Measurements from ENCODE around the gene ADCY3. TPM values are rescaled to one million over a fixed set of nuclear protein-coding genes. Genes with fewer than 3 reads are reported as not detected.

Gene ADCY3
- total RNA-seq, 1 experiment from 2014 or later, result 71.1 TPM

DNA sequence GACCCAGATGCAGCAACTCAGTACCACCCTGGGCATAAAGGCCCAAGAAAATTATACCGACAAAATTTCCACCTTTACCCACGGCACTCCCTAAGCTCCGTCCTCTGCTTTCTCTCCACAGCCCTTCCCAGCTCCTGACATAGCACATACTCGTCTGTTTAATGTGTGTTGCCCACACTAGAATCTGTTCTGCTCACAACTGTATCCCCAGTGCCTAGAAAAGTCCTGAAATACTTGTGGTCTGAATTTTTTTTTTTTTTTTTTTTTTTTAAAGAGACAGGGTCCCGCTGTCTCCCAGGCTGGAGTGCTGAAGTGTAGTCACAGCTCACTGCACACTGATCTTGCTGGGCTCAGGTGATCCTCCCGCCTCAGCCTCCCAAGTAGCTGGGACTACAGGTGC, 62.3 kb downstream of the ADCY3 start:
- intact Hi-C loops (cut with micrococcal nuclease), result no loop called here
- no peak for ATAC-seq
- Histone ChIP-seq H2AFZ (ENCODE audit: low read depth, low read length, poor library complexity, severe bottlenecking) (no peak overlapping the region), H3K4me3 (replicated peaks in 1 of 2; ENCODE audit: low read depth in 1 of 2, low read length in 2 of 2) (no peak overlapping the region), H3K27ac (ENCODE audit: low read depth, low read length) (no peak overlapping the region), H3K79me2 (ENCODE audit: insufficient read depth, low read length) (peaks cover 4% of the 10 kb centered on the region), H3K9me3 (ENCODE audit: control insufficient read depth in 1 of 2, insufficient read depth in 1 of 2, low read depth in 1 of 2, low read length in 2 of 2) (no peaks in the 10 kb centered on the region), H4K20me1 (ENCODE audit: insufficient read depth) (no peaks in the 10 kb centered on the region), H3K9me2 (ENCODE audit: insufficient read depth) (no peaks in the 10 kb centered on the region), H3K4me1 (ENCODE audit: control insufficient read depth in 1 of 2, insufficient read depth in 2 of 2, low read length in 2 of 2) (no peaks in the 10 kb centered on the region), H3K9ac (ENCODE audit: low read length) (no peak overlapping the region), H3K36me3 (ENCODE audit: control insufficient read depth in 1 of 2, insufficient read depth in 2 of 2, low read length in 2 of 2) (peaks cover 0 to 7% of the 10 kb centered on the region in 2 experiments; a peak in 1 of 4 replicates), H3K4me2 (ENCODE audit: low read length) (no peak overlapping the region), H3K27me3 (ENCODE audit: insufficient read depth, low read length) (no peaks in the 10 kb centered on the region)
- no peak for DNase-seq (ENCODE audit: low read depth, low spot score)
- POLR2A ChIA-PET, result no interaction called here
- CTCF ChIA-PET, result no interaction called here
- no TSS peak for BruUV-seq (replicated peaks)
- RAD21 ChIA-PET (ENCODE audit: low non-redundant PET in 1 of 2, low total read pairs in 2 of 2, uncharacterized antibody in 2 of 2, unreplicated experiment in 2 of 2), result no interaction called here
- TF ChIP-seq, protein P1, sequence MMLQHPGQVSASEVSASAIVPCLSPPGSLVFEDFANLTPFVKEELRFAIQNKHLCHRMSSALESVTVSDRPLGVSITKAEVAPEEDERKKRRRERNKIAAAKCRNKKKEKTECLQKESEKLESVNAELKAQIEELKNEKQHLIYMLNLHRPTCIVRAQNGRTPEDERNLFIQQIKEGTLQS (IDR thresholded peaks at IDR 0.05), result no peak
- TF ChIP-seq POLR2A (IDR thresholded peaks at IDR 0.05; ENCODE audit: borderline replicate concordance, extremely low read depth, insufficient read depth, insufficient read length) (no peak), FOSL1 (IDR thresholded peaks at IDR 0.05; ENCODE audit: low read depth) (no peak), EGR1 (IDR thresholded peaks at IDR 0.05; ENCODE audit: low read depth) (no peak), POLR2AphosphoS5 (IDR thresholded peaks at IDR 0.05; ENCODE audit: low read depth, low read length) (no peak), EZH2phosphoT487 (IDR thresholded peaks at IDR 0.05; ENCODE audit: borderline replicate concordance) (no peak), CEBPB (IDR thresholded peaks at IDR 0.05; ENCODE audit: low read depth) (no peak), ZNF274 (IDR thresholded peaks at IDR 0.05; ENCODE audit: low read depth, low read length) (no peak), EZH2 (IDR thresholded peaks at IDR 0.05) (no peak), SP1 (IDR thresholded peaks at IDR 0.05; ENCODE audit: low read depth) (no peak), SRF (IDR thresholded peaks at IDR 0.05; ENCODE audit: low read depth) (no peak), RAD21 (IDR thresholded peaks at IDR 0.05; ENCODE audit: low read depth) (no peak), ZFX (IDR thresholded peaks at IDR 0.05) (no peak), JUND (IDR thresholded peaks at IDR 0.05) (no peak), CBX3 (IDR thresholded peaks at IDR 0.05; ENCODE audit: low read depth) (no peak), YY1 (IDR thresholded peaks at IDR 0.05; ENCODE audit: extremely low read depth, insufficient replicate concordance, low read depth, low read length) (no peak)
- TF ChIP-seq, protein P2, sequence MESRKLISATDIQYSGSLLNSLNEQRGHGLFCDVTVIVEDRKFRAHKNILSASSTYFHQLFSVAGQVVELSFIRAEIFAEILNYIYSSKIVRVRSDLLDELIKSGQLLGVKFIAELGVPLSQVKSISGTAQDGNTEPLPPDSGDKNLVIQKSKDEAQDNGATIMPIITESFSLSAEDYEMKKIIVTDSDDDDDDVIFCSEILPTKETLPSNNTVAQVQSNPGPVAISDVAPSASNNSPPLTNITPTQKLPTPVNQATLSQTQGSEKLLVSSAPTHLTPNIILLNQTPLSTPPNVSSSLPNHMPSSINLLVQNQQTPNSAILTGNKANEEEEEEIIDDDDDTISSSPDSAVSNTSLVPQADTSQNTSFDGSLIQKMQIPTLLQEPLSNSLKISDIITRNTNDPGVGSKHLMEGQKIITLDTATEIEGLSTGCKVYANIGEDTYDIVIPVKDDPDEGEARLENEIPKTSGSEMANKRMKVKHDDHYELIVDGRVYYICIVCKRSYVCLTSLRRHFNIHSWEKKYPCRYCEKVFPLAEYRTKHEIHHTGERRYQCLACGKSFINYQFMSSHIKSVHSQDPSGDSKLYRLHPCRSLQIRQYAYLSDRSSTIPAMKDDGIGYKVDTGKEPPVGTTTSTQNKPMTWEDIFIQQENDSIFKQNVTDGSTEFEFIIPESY (IDR thresholded peaks at IDR 0.05; ENCODE audit: extremely low read depth, insufficient replicate concordance, low read length), result no peak
- TF ChIP-seq, protein P3, sequence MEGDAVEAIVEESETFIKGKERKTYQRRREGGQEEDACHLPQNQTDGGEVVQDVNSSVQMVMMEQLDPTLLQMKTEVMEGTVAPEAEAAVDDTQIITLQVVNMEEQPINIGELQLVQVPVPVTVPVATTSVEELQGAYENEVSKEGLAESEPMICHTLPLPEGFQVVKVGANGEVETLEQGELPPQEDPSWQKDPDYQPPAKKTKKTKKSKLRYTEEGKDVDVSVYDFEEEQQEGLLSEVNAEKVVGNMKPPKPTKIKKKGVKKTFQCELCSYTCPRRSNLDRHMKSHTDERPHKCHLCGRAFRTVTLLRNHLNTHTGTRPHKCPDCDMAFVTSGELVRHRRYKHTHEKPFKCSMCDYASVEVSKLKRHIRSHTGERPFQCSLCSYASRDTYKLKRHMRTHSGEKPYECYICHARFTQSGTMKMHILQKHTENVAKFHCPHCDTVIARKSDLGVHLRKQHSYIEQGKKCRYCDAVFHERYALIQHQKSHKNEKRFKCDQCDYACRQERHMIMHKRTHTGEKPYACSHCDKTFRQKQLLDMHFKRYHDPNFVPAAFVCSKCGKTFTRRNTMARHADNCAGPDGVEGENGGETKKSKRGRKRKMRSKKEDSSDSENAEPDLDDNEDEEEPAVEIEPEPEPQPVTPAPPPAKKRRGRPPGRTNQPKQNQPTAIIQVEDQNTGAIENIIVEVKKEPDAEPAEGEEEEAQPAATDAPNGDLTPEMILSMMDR (IDR thresholded peaks at IDR 0.05 in 2 of 3, conservative IDR thresholded peaks at IDR 0.05 in 1 of 3; ENCODE audit: borderline replicate concordance in 1 of 3, insufficient read depth in 1 of 3, low read depth in 2 of 3, low read length in 2 of 3), result no peak
- TF ChIP-seq, protein P4, sequence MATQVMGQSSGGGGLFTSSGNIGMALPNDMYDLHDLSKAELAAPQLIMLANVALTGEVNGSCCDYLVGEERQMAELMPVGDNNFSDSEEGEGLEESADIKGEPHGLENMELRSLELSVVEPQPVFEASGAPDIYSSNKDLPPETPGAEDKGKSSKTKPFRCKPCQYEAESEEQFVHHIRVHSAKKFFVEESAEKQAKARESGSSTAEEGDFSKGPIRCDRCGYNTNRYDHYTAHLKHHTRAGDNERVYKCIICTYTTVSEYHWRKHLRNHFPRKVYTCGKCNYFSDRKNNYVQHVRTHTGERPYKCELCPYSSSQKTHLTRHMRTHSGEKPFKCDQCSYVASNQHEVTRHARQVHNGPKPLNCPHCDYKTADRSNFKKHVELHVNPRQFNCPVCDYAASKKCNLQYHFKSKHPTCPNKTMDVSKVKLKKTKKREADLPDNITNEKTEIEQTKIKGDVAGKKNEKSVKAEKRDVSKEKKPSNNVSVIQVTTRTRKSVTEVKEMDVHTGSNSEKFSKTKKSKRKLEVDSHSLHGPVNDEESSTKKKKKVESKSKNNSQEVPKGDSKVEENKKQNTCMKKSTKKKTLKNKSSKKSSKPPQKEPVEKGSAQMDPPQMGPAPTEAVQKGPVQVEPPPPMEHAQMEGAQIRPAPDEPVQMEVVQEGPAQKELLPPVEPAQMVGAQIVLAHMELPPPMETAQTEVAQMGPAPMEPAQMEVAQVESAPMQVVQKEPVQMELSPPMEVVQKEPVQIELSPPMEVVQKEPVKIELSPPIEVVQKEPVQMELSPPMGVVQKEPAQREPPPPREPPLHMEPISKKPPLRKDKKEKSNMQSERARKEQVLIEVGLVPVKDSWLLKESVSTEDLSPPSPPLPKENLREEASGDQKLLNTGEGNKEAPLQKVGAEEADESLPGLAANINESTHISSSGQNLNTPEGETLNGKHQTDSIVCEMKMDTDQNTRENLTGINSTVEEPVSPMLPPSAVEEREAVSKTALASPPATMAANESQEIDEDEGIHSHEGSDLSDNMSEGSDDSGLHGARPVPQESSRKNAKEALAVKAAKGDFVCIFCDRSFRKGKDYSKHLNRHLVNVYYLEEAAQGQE (IDR thresholded peaks at IDR 0.05; ENCODE audit: low read depth), result no peak

Data from HCT116 (cell line).